Dermis microvascular lymphatic vessel endothelial cell (primary cell): Measurements from ENCODE around the gene CDCA8. TPM values are rescaled to one million over a fixed set of nuclear protein-coding genes. Genes with fewer than 3 reads are reported as not detected.
"Not testable (repeated sequence)": the region's sequence is repeated elsewhere in the genome, so short reads cannot be mapped to it uniquely, and the experiment has no call there.

Source experiments
- DNase-seq, 2 donors: peaks; one replicate each; pipeline versions ENCODE4 v3.0.0 to v3.0.0-alpha.2; 2010; ENCODE audit warnings: low read depth in 2 of 2
- total RNA-seq: library from RNA; depleted of rRNA; stranded (reverse); fragments of >200 nt; gene quantifications from 2 replicates; pipeline ENCODE4 v1.2.1, GENCODE V29; 2014

CDCA8 gene
- total RNA-seq, 1 donor from 2014 or later, result 8.1 TPM

- no peak for DNase-seq
Observed at GRCh38 chr1:37672136-37672870, 20.0 kb upstream of the CDCA8 start.

GRCh38 chr1:37673920-37674319 lies 18.4 kb upstream of the CDCA8 start:
- DNase-seq, result no peak

GRCh38 chr1:37676281-37677142 lies 15.8 kb upstream of the CDCA8 start:
- DNase-seq, result no peak

- DNase-seq, result no peak
Observed at GRCh38 chr1:37677143-37677439, 15.2 kb upstream of the CDCA8 start.

GRCh38 chr1:37677808-37678207 lies 14.5 kb upstream of the CDCA8 start:
- no peak for DNase-seq

- no peak for DNase-seq
Observed at GRCh38 chr1:37680933-37681332, 11.4 kb upstream of the CDCA8 start.

- peak; percentile 30 to 57 for DNase-seq
Observed at GRCh38 chr1:37682334-37682987, 9.9 kb upstream of the CDCA8 start.

GRCh38 chr1:37684182-37684581 lies 8.1 kb upstream of the CDCA8 start:
- not testable (repeated sequence) for DNase-seq

GRCh38 chr1:37685722-37686121 lies 6.6 kb upstream of the CDCA8 start:
- no peak for DNase-seq

- DNase-seq, result not testable (repeated sequence)
Observed at GRCh38 chr1:37687764-37688163, 4.6 kb upstream of the CDCA8 start.

- DNase-seq, result no peak
Observed at GRCh38 chr1:37688926-37689325, 3.4 kb upstream of the CDCA8 start.

GRCh38 chr1:37691497-37692077 lies 729 bp upstream of the CDCA8 start:
- peak in 1 of 2 donors; percentile 56 for DNase-seq

GRCh38 chr1:37692834-37693175 lies 489 bp downstream of the CDCA8 start:
- DNase-seq, result no peak

- DNase-seq, result no peak
Observed at GRCh38 chr1:37697090-37697489, 4.8 kb downstream of the CDCA8 start.

- no peak for DNase-seq
Observed at GRCh38 chr1:37697737-37698136, 5.4 kb downstream of the CDCA8 start.

- DNase-seq, result no peak
Observed at GRCh38 chr1:37699147-37699546, 6.8 kb downstream of the CDCA8 start.

GRCh38 chr1:37701051-37701450 lies 8.7 kb downstream of the CDCA8 start:
- DNase-seq, result no peak

- DNase-seq, result no peak
Observed at GRCh38 chr1:37703061-37703460, 10.7 kb downstream of the CDCA8 start.

GRCh38 chr1:37704966-37705365 lies 12.7 kb downstream of the CDCA8 start:
- no peak for DNase-seq

GRCh38 chr1:37705399-37705798 lies 13.1 kb downstream of the CDCA8 start:
- DNase-seq, result no peak

- DNase-seq, result no peak
Observed at GRCh38 chr1:37708471-37708870, 16.2 kb downstream of the CDCA8 start.

- DNase-seq, result no peak
Observed at GRCh38 chr1:37714226-37714625, 21.9 kb downstream of the CDCA8 start.
